Mucosa of gallbladder (tissue), 1 donor: ENCODE results near the gene BMPR1B. TPM values are rescaled to one million over a fixed set of nuclear protein-coding genes. Genes with fewer than 3 reads are reported as not detected.

ENCODE experiments used
- DNase-seq: peaks from one replicate; pipeline ENCODE4 v3.0.0-alpha.2; 2020; ENCODE audit warnings: low spot score
- total RNA-seq: library from RNA; stranded (reverse); gene quantifications from one replicate; pipeline ENCODE4 v1.2.1, GENCODE V29; 2021
- donor health status: DM: no; HTN: no; CAD: no.

BMPR1B gene
- total RNA-seq, result 9.7 TPM

- peak; percentile 30 for DNase-seq
Measured at GRCh38 chr4:94757192-94758140, at the start of gene BMPR1B. BMPR1B (plus strand) TSS chr4:94757955; CDS start chr4:95104425, 346,470 bp downstream.

GRCh38 chr4:94711635-94712034 is 46.1 kb upstream of the BMPR1B start:
- DNase-seq, result no peak

GRCh38 chr4:94714365-94715160 is 43.2 kb upstream of the BMPR1B start:
- DNase-seq, result no peak

GRCh38 chr4:94715726-94716125 is 42.0 kb upstream of the BMPR1B start:
- no peak for DNase-seq

GRCh38 chr4:94721310-94721709 is 36.4 kb upstream of the BMPR1B start:
- no peak for DNase-seq

- no peak for DNase-seq
Measured at GRCh38 chr4:94722270-94722669, 35.5 kb upstream of the BMPR1B start.

- no peak for DNase-seq
Measured at GRCh38 chr4:94722748-94723147, 35.0 kb upstream of the BMPR1B start.

GRCh38 chr4:94724016-94724790 is 33.6 kb upstream of the BMPR1B start:
- no peak for DNase-seq

- DNase-seq, result no peak
Measured at GRCh38 chr4:94726524-94727123, 31.1 kb upstream of the BMPR1B start.

- DNase-seq, result peak; percentile 13
Measured at GRCh38 chr4:94728056-94728766, 29.5 kb upstream of the BMPR1B start.

- DNase-seq, result no peak
Measured at GRCh38 chr4:94732358-94732698, 25.4 kb upstream of the BMPR1B start.

GRCh38 chr4:94739741-94740140 is 18.0 kb upstream of the BMPR1B start:
- no peak for DNase-seq

- DNase-seq, result no peak
Measured at GRCh38 chr4:94741304-94741703, 16.5 kb upstream of the BMPR1B start.

GRCh38 chr4:94743838-94744237 is 13.9 kb upstream of the BMPR1B start:
- DNase-seq, result no peak

GRCh38 chr4:94744850-94745249 is 12.9 kb upstream of the BMPR1B start:
- DNase-seq, result no peak

- no peak for DNase-seq
Measured at GRCh38 chr4:94746746-94747145, 11.0 kb upstream of the BMPR1B start.

- DNase-seq, result peak; percentile 34
Measured at GRCh38 chr4:94758141-94758699, 465 bp downstream of the BMPR1B start.

- DNase-seq, result no peak
Measured at GRCh38 chr4:94758700-94759399, 1.1 kb downstream of the BMPR1B start.

GRCh38 chr4:94759767-94760211 is 2.0 kb downstream of the BMPR1B start:
- DNase-seq, result no peak

GRCh38 chr4:94762326-94762725 is 4.6 kb downstream of the BMPR1B start:
- no peak for DNase-seq
